Ascending aorta (tissue), 2 donors: ENCODE measurements around the gene SLCO3A1. TPM values are rescaled to one million over a fixed set of nuclear protein-coding genes. Genes with fewer than 3 reads are reported as not detected.

Experiments used
- DNase-seq, 2 donors: peaks; one replicate each; pipeline ENCODE4 v3.0.0-alpha.2; 2019; ENCODE audit warnings: low spot score in 2 of 2
- H3K27ac ChIP-seq, 2 donors: fragments of 200-600 bp; sonication (generic); one replicate each; pipeline ENCODE4 v1.5.1; 2016 to 2017; ENCODE audit warnings: mild to moderate bottlenecking in 1 of 2
- H3K27me3 ChIP-seq: fragments of 200-600 bp; sonication (generic); one replicate; pipeline ENCODE4 v1.5.1; 2017
- H3K36me3 ChIP-seq, 2 donors: fragments of 200-600 bp; sonication (generic); one replicate each; pipeline ENCODE4 v1.5.1; 2016
- H3K4me1 ChIP-seq, 2 donors: fragments of 200-600 bp; sonication (generic); one replicate each; pipeline ENCODE4 v1.5.1; 2016 to 2017; ENCODE audit warnings: mild to moderate bottlenecking in 1 of 2
- H3K4me3 ChIP-seq, 2 donors: fragments of 200-600 bp; sonication (generic); one replicate each; pipeline ENCODE4 v1.5.1; 2016 to 2017; ENCODE audit warnings: mild to moderate bottlenecking in 1 of 2
- H3K9me3 ChIP-seq, 2 donors: fragments of 200-600 bp; sonication (generic); one replicate each; pipeline ENCODE4 v1.5.1; 2016
- CTCF ChIP-seq, 3 experiments: fragments of 200-600 bp in 2 of 3; fragments of 450-650 bp in 1 of 3; sonication (generic) in 2 of 3; IDR thresholded peaks; one replicate each; pipeline ENCODE4 v1.5.1; 2016 to 2019; ENCODE audit warnings: antibody characterized with exemption in 3 of 3, mild to moderate bottlenecking in 1 of 3, moderate library complexity in 1 of 3
- intact Hi-C: fragments of 100-400 bp; cut with DNase I; formaldehyde crosslinking; loops from one replicate; pipeline ENCODE4 v1.15.1; 2023
- total RNA-seq: library from RNA; depleted of rRNA; stranded (reverse); fragments of >200 nt; gene quantifications from one replicate; pipeline ENCODE4 v1.1.0, GENCODE V29; 2016

SLCO3A1 gene
- total RNA-seq, 1 donor from 2014 or later, result 53.2 TPM

GRCh38 chr15:92165001-92165346, 311.5 kb downstream of the SLCO3A1 start:
- intact Hi-C loops, result no loop called here
- Histone ChIP-seq H3K27me3 (no peaks in the 10 kb centered on the region), H3K36me3 (peaks cover 10 to 26% of the 10 kb centered on the region in 2 donors), H3K4me3 (no peak overlapping the region), H3K27ac (no peak overlapping the region), H3K4me1 (no peaks in the 10 kb centered on the region), H3K9me3 (no peaks in the 10 kb centered on the region)
- no peak for TF ChIP-seq CTCF (IDR thresholded peaks at IDR 0.05)
- DNase-seq, result no peak

- H3K36me3 ChIP-seq, result peaks cover 10 to 23% of the 10 kb centered on the region in 2 donors
- no peak for TF ChIP-seq CTCF (IDR thresholded peaks at IDR 0.05)
- no peaks in the 10 kb centered on the region for H3K9me3 ChIP-seq
- no peak overlapping the region for H3K27ac ChIP-seq
- DNase-seq, result no peak
- no peaks in the 10 kb centered on the region for H3K4me1 ChIP-seq
- H3K27me3 ChIP-seq, result no peaks in the 10 kb centered on the region
- intact Hi-C loops, result no loop called here
- no peak overlapping the region for H3K4me3 ChIP-seq
These were observed 312.5 kb downstream of the SLCO3A1 start for GRCh38 chr15:92166029-92166428.

GRCh38 chr15:92166751-92167405, 313.4 kb downstream of the SLCO3A1 start:
- H3K36me3 ChIP-seq, result peaks cover 10 to 22% of the 10 kb centered on the region in 2 donors
- H3K27me3 ChIP-seq, result no peaks in the 10 kb centered on the region
- TF ChIP-seq CTCF (IDR thresholded peaks at IDR 0.05), result no peak
- H3K27ac ChIP-seq, result no peak overlapping the region
- H3K4me1 ChIP-seq, result no peaks in the 10 kb centered on the region
- H3K4me3 ChIP-seq, result no peak overlapping the region
- no peak for DNase-seq
- intact Hi-C loops, result no loop called here
- no peaks in the 10 kb centered on the region for H3K9me3 ChIP-seq

- TF ChIP-seq CTCF (IDR thresholded peaks at IDR 0.05), result no peak
- H3K36me3 ChIP-seq, result peaks cover 10 to 17% of the 10 kb centered on the region in 2 donors
- intact Hi-C loops, result no loop called here
- no peaks in the 10 kb centered on the region for H3K4me1 ChIP-seq
- DNase-seq, result no peak
- no peaks in the 10 kb centered on the region for H3K27me3 ChIP-seq
- H3K27ac ChIP-seq, result no peak overlapping the region
- H3K4me3 ChIP-seq, result no peak overlapping the region
- H3K9me3 ChIP-seq, result no peaks in the 10 kb centered on the region
These were observed 313.9 kb downstream of the SLCO3A1 start for GRCh38 chr15:92167451-92167850.

- H3K36me3 ChIP-seq, result peaks cover 3 to 10% of the 10 kb centered on the region in 2 donors
- no peaks in the 10 kb centered on the region for H3K4me1 ChIP-seq
- no peaks in the 10 kb centered on the region for H3K9me3 ChIP-seq
- no peak overlapping the region for H3K4me3 ChIP-seq
- no peak overlapping the region for H3K27ac ChIP-seq
- no peaks in the 10 kb centered on the region for H3K27me3 ChIP-seq
- DNase-seq, result no peak
- intact Hi-C loops, result no loop called here
- TF ChIP-seq CTCF (IDR thresholded peaks at IDR 0.05), result no peak
These were observed 314.7 kb downstream of the SLCO3A1 start for GRCh38 chr15:92168066-92168683.
